IgD-negative memory B cell (primary cell): ENCODE data around the gene CNTNAP2. TPM values are rescaled to one million over a fixed set of nuclear protein-coding genes. Genes with fewer than 3 reads are reported as not detected.
"Not testable (repeated sequence)": the region's sequence is repeated elsewhere in the genome, so short reads cannot be mapped to it uniquely, and the experiment has no call there.

Experiments used
- H3K27ac Mint-ChIP-seq, 3 donors: one replicate each; pipeline ENCODE4 v1.8.0; 2020 to 2022; ENCODE audit warnings: mild to moderate bottlenecking in 3 of 3, mixed read lengths in 3 of 3, moderate library complexity in 1 of 3
- H3K27me3 Mint-ChIP-seq: one replicate; pipeline ENCODE4 v1.8.0; 2021; ENCODE audit warnings: mixed read lengths
- H3K36me3 Mint-ChIP-seq: one replicate; pipeline ENCODE4 v1.8.0; 2020; ENCODE audit warnings: mild to moderate bottlenecking, mixed read lengths
- H3K4me1 Mint-ChIP-seq, 3 donors: one replicate each; pipeline ENCODE4 v1.8.0; 2020 to 2022; ENCODE audit warnings: mixed read lengths in 3 of 3, mild to moderate bottlenecking in 1 of 3
- H3K4me3 Mint-ChIP-seq, 4 donors: one replicate each; pipeline ENCODE4 v1.8.0; 2020 to 2022; ENCODE audit warnings: mild to moderate bottlenecking in 4 of 4, mixed read lengths in 4 of 4, moderate library complexity in 3 of 4
- H3K9me3 Mint-ChIP-seq, 3 donors: one replicate each; pipeline ENCODE4 v1.8.0; 2020 to 2021; ENCODE audit warnings: mixed read lengths in 3 of 3, mild to moderate bottlenecking in 1 of 3
- polyA plus RNA-seq: library from polyadenylated mRNA; unstranded; fragments of 300-500 nt; fragmentation: Illumina TruSeq; gene quantifications from one replicate; pipeline ENCODE4 v1.2.3, GENCODE V29; 2021

Gene CNTNAP2
- polyA plus RNA-seq, 1 donor from 2014 or later, result 47.3 TPM

DNA sequence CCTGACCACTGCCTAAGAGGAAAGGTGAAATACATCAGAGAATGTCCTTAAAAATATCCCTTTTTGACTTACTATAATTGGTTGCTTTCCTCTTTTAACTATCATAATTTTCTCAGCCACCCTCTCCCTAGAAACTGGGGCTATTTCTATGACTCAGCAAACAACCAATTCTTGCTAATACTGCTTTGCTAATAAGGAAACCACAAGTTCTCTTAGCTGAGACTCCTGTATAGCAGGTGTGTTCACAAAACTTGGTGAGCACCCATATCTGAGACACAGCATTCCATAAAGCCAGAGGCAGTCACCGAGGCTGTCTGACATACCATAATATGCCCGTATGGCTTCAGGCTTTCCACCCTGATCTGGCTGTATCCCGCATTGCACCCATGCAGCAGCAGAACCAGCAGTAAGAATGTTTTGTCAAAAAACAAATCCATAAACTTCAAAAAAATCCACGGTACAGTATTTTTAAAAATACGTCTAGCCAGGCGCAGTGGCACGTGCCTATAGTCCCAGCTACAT is 2282.3 kb downstream of the CNTNAP2 start:
- Mint-ChIP-seq H3K4me3 (peak overlapping the region in 1 of 4 donors; percentile 52), H3K27ac (peak overlapping the region in 1 of 3 donors; percentile 50)

DNA sequence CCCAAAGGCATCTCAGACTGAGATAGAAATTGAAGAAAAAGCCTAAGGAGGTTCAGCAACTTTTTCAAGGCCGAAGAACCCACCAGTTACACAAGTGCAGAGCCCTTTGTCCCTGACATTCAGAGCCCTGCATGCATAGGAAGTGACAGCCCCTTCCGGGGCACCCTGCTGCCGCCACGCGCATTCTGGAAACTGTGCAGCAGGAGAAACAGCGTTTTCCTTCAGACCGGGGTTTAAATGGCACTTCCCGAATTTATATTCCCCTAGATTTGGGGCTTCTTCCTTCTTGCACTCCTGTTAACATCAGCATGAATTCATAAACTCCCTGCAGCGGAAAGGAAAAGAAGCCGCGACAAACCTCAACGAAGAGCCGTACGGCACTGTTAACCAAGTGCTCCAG is 2283.5 kb downstream of the CNTNAP2 start:
- peaks cover 6 to 42% (median 40%) of the 10 kb centered on the region in 3 donors for H3K4me1 Mint-ChIP-seq

More for the DNA sequence above, 2282.3 kb downstream of the CNTNAP2 start:
- Mint-ChIP-seq H3K27me3 (no peaks in the 10 kb centered on the region), H3K4me1 (peaks cover 6 to 42% (median 36%) of the 10 kb centered on the region in 3 donors), H3K36me3 (peaks cover 4% of the 10 kb centered on the region), H3K9me3 (no peaks in the 10 kb centered on the region)

GRCh38 chr7:148402159-148402558 is 2285.6 kb downstream of the CNTNAP2 start:
- Mint-ChIP-seq H3K27ac (no peak overlapping the region), H3K9me3 (no peaks in the 10 kb centered on the region), H3K4me3 (no peak overlapping the region), H3K36me3 (no peaks in the 10 kb centered on the region), H3K27me3 (no peaks in the 10 kb centered on the region), H3K4me1 (peaks cover 4 to 42% (median 39%) of the 10 kb centered on the region in 3 donors)

More for the DNA sequence above, 2283.5 kb downstream of the CNTNAP2 start:
- Mint-ChIP-seq H3K9me3 (no peaks in the 10 kb centered on the region), H3K27ac (peak overlapping the region in 1 of 3 donors; percentile 12), H3K4me3 (peak overlapping the region in 3 of 4 donors; percentile 20 to 66 (median 40)), H3K36me3 (peaks cover 4% of the 10 kb centered on the region), H3K27me3 (no peaks in the 10 kb centered on the region)

GRCh38 chr7:148403466-148403993 is 2286.9 kb downstream of the CNTNAP2 start:
- no peaks in the 10 kb centered on the region for H3K27me3 Mint-ChIP-seq
- peak overlapping the region in 1 of 4 donors; percentile 46 for H3K4me3 Mint-ChIP-seq
- H3K27ac Mint-ChIP-seq, result peak overlapping the region in 1 of 3 donors; percentile 5
- H3K36me3 Mint-ChIP-seq, result no peaks in the 10 kb centered on the region
- peaks cover 1 to 35% (median 30%) of the 10 kb centered on the region in 3 donors for H3K4me1 Mint-ChIP-seq
- no peaks in the 10 kb centered on the region for H3K9me3 Mint-ChIP-seq

- Mint-ChIP-seq H3K9me3 (no peaks in the 10 kb centered on the region), H3K4me3 (no peak overlapping the region), H3K27me3 (no peaks in the 10 kb centered on the region), H3K36me3 (peaks cover 9% of the 10 kb centered on the region), H3K4me1 (peaks cover 2 to 17% (median 12%) of the 10 kb centered on the region in 3 donors), H3K27ac (no peak overlapping the region)
Measured at GRCh38 chr7:148408307-148408706, 2291.7 kb downstream of the CNTNAP2 start.

DNA sequence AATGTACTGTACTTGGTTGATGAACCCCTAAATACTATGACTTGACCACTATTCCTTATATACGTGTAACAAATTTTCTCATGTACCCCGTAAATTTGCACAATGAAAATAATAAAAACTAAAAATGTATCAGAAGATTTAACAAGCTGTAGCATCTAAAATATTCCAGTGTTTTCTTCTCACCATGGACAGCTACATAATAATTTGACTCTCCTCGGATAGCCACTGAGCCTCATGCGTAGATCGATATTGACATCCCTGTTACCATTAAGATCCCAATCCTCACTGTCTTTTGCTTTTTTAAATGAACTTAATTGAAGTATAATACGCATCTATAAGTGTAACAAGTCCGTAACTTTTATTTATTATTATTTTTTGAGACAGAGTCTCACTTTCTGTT is 2294.3 kb downstream of the CNTNAP2 start:
- H3K27ac Mint-ChIP-seq, result no peak overlapping the region
- no peaks in the 10 kb centered on the region for H3K9me3 Mint-ChIP-seq
- H3K4me1 Mint-ChIP-seq, result peaks cover 2 to 20% (median 18%) of the 10 kb centered on the region in 3 donors

DNA sequence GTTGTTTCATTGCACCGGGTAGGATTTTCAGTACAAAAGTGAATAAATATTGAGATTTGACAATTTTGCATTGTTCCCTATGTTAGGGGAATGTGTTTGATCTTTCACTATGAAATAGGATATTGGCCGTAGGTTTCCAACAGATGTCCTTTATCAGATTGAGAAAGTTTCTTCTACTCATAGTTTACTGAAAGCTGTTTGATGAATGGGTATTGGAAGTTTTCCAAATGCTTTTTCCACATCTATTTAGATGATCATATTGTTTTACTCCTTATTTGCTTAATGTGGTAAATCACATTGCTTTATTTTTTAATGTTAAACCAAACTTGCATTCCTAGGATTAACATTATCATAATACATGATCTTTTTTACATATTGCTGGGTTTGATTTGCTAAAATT is 2296.1 kb downstream of the CNTNAP2 start:
- peak overlapping the region in 1 of 4 donors; percentile 14 for H3K4me3 Mint-ChIP-seq
- H3K9me3 Mint-ChIP-seq, result no peaks in the 10 kb centered on the region
- H3K36me3 Mint-ChIP-seq, result peaks cover 14% of the 10 kb centered on the region
- H3K27me3 Mint-ChIP-seq, result peaks cover 1% of the 10 kb centered on the region
- no peak overlapping the region for H3K27ac Mint-ChIP-seq
- H3K4me1 Mint-ChIP-seq, result peaks cover 2 to 18% (median 18%) of the 10 kb centered on the region in 3 donors

More for the DNA sequence above, 2294.3 kb downstream of the CNTNAP2 start:
- Mint-ChIP-seq H3K36me3 (peaks cover 14% of the 10 kb centered on the region), H3K4me3 (no peak overlapping the region), H3K27me3 (peaks cover 1% of the 10 kb centered on the region)

GRCh38 chr7:148419856-148420832 is 2303.5 kb downstream of the CNTNAP2 start:
- Mint-ChIP-seq H3K4me3 (peak overlapping the region in 1 of 4 donors; percentile 5), H3K4me1 (peaks cover 14 to 31% (median 25%) of the 10 kb centered on the region in 3 donors), H3K9me3 (peaks cover 0 to 8% (median 2%) of the 10 kb centered on the region in 3 donors), H3K36me3 (peaks cover 19% of the 10 kb centered on the region), H3K27me3 (no peaks in the 10 kb centered on the region), H3K27ac (no peak overlapping the region)

DNA sequence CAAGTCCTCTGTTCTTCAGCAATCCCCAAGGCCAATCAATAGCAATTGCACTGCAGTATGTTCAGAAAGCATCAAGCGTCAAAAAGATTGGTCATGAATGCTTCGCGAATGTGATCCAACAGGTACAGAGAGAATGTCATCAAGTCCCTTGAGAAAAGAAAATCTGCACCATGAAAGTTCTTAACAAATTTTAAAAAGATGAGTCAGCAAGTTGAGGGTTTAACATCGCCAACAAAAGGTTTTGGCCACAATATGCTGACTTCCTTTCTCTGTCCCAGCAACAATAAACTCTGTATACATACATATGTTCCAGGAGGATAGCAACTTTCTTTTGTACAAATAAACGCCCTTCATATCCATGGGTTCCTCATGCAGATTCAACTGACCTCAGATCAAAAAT is 2305.4 kb downstream of the CNTNAP2 start:
- Mint-ChIP-seq H3K9me3 (peaks cover 0 to 8% (median 2%) of the 10 kb centered on the region in 3 donors), H3K27me3 (no peaks in the 10 kb centered on the region), H3K4me3 (no peak overlapping the region), H3K27ac (no peak overlapping the region), H3K36me3 (peaks cover 19% of the 10 kb centered on the region), H3K4me1 (peaks cover 18 to 28% (median 25%) of the 10 kb centered on the region in 3 donors)

- not testable (repeated sequence) for H3K4me3 Mint-ChIP-seq, H3K27me3 Mint-ChIP-seq, H3K27ac Mint-ChIP-seq, H3K9me3 Mint-ChIP-seq
- Mint-ChIP-seq H3K36me3 (peaks cover 17% of the 10 kb centered on the region), H3K4me1 (peaks cover 18 to 28% (median 26%) of the 10 kb centered on the region in 3 donors)
Measured at GRCh38 chr7:148426393-148426792, 2309.8 kb downstream of the CNTNAP2 start.

DNA sequence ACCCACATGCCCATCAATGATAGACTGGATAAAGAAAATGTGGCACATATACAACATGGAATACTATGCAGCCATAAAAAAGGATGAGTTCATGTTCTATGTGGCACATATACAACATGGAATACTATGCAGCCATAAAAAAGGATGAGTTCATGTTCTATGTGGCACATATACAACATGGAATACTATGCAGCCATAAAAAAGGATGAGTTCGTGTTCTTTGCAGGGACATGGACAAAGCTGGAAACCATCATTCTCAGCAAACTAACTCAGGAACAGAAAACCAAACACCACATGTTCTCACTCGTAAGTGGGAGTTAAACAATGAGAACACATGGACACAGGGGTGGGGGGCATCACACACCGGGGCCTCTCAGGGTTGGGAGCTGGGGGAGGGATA is 2314.1 kb downstream of the CNTNAP2 start:
- H3K36me3 Mint-ChIP-seq, H3K9me3 Mint-ChIP-seq, H3K27ac Mint-ChIP-seq, H3K4me3 Mint-ChIP-seq, H3K27me3 Mint-ChIP-seq: not testable (repeated sequence)
- H3K4me1 Mint-ChIP-seq, result peaks cover 30 to 49% (median 38%) of the 10 kb centered on the region in 3 donors

- H3K4me1 Mint-ChIP-seq, result peaks cover 36 to 65% (median 51%) of the 10 kb centered on the region in 3 donors
- H3K27ac Mint-ChIP-seq, result peak overlapping the region; percentile 68 to 93 (median 84)
- no peaks in the 10 kb centered on the region for H3K9me3 Mint-ChIP-seq
- H3K36me3 Mint-ChIP-seq, result peaks cover 3% of the 10 kb centered on the region
- peak overlapping the region in 3 of 4 donors; percentile 31 to 93 (median 41) for H3K4me3 Mint-ChIP-seq
- no peaks in the 10 kb centered on the region for H3K27me3 Mint-ChIP-seq
Measured at GRCh38 chr7:148433521-148434180, 2317.1 kb downstream of the CNTNAP2 start.

DNA sequence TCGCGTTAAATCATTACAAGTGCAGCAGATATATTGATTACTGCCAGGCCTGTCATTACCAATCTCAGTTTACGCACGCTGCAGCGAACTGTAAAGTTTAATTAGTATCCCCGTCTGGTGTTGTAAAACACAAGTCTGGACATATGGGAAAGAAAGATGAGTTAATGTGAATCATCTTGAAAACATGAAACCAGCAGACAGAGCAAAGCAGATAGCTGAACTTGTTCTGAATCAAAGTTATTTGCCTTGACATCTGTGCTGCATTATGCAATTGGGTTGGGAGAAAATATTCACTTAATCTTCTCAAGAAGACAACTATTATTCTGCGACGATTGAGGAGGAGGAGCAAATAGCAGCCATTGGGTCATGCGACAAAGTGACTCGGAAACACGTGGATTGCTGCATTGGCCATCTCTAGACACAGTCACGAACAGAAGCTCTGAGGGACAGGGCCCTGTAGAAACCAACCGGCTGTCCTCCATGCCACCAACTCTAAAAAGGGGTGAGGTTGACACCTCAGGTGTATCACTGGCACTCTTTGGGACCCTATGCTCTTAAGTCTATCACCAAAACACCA is 2317.7 kb downstream of the CNTNAP2 start:
- Mint-ChIP-seq H3K4me1 (peaks cover 36 to 61% (median 46%) of the 10 kb centered on the region in 3 donors), H3K4me3 (peak overlapping the region; percentile 83 to 94 (median 93))

DNA sequence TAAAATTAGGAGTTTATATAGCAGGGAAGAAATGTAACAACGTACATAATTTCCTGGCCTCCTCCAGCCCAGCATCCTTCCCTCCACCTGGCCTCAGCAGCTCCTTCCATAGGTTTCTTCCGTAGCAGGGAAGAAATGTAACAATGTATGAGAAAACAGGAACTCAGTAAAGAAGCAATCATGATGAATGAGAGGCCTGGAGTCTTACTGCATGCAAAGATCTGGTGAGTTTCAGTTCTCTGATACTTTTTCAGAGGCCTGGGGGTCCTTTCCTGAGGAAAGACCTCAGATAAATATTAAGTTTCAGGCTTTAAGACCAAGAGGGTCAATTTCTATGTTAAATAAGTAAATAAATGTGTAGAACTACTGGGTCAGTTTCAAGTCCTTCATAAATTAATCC is 2318.3 kb downstream of the CNTNAP2 start:
- Mint-ChIP-seq H3K4me3 (peak overlapping the region; percentile 83 to 94 (median 93)), H3K9me3 (no peaks in the 10 kb centered on the region), H3K36me3 (peaks cover 3% of the 10 kb centered on the region), H3K27ac (peak overlapping the region; percentile 68 to 93 (median 84)), H3K4me1 (peaks cover 36 to 59% (median 46%) of the 10 kb centered on the region in 3 donors), H3K27me3 (no peaks in the 10 kb centered on the region)

More for the DNA sequence above, 2317.7 kb downstream of the CNTNAP2 start:
- Mint-ChIP-seq H3K27me3 (no peaks in the 10 kb centered on the region), H3K36me3 (peaks cover 3% of the 10 kb centered on the region), H3K9me3 (no peaks in the 10 kb centered on the region), H3K27ac (peak overlapping the region; percentile 68 to 93 (median 84))
